Caco-2 (cell line): ENCODE data around the gene SUPT3H. TPM values are rescaled to one million over a fixed set of nuclear protein-coding genes. Genes with fewer than 3 reads are reported as not detected.

ENCODE experiments used
- BruUV-seq: library from RNA; stranded (reverse); fragments of 400-500 nt; replicated peaks from 2 replicates; lab custom pipeline; 2021; lab: Mats Ljungman, UMichigan
- CTCF ChIA-PET: fragments of 300-600 bp; sonication (Branson Sonifier 250); formaldehyde crosslinking; loops from one replicate; lab custom pipeline; 2022; ENCODE audit warnings: antibody characterized with exemption; lab: Charles Lee
- POLR2A ChIA-PET: fragments of 300-600 bp; sonication (Branson Sonifier 250); formaldehyde crosslinking; loops from one replicate; lab custom pipeline; 2022; ENCODE audit warnings: antibody characterized with exemption; lab: Charles Lee
- DNase-seq, 2 experiments: peaks; one replicate each; pipeline versions ENCODE4 v3.0.0 to v3.0.0-alpha.2; 2020 to 2022
- H3K27me3 ChIP-seq: replicated peaks from 2 replicates; pipeline ENCODE4 v1.6.0; 2011; ENCODE audit warnings: low read length; ENCODE audit not compliant: control insufficient read depth, insufficient read depth
- H3K36me3 ChIP-seq: 2 replicates; pipeline ENCODE4 v1.5.1; 2011; ENCODE audit warnings: low read length; ENCODE audit not compliant: control insufficient read depth, insufficient read depth
- H3K4me1 ChIP-seq: fragments of 250-450 bp; sonication (Bioruptor Pico); 2 replicates; pipeline ENCODE4 v1.5.1; 2020; ENCODE audit warnings: mild to moderate bottlenecking
- H3K4me3 ChIP-seq: 2 replicates; pipeline ENCODE4 v1.5.1; 2011; ENCODE audit warnings: low read depth, mild to moderate bottlenecking, control low read depth, low read length
- H3K9me3 ChIP-seq: fragments of 250-450 bp; sonication (Bioruptor Pico); 2 replicates; pipeline ENCODE4 v1.5.1; 2020; ENCODE audit warnings: mild to moderate bottlenecking, moderate library complexity
- H3K27ac Mint-ChIP-seq: one replicate; pipeline ENCODE4 v1.8.0; 2022; ENCODE audit warnings: mixed read lengths; ENCODE audit not compliant: unreplicated experiment
- H3K27me3 Mint-ChIP-seq: one replicate; pipeline ENCODE4 v1.8.0; 2022; ENCODE audit warnings: mixed read lengths; ENCODE audit not compliant: insufficient read depth, unreplicated experiment
- H3K36me3 Mint-ChIP-seq: one replicate; pipeline ENCODE4 v1.8.0; 2022; ENCODE audit warnings: mild to moderate bottlenecking, mixed read lengths; ENCODE audit not compliant: insufficient read depth, unreplicated experiment
- H3K4me1 Mint-ChIP-seq: one replicate; pipeline ENCODE4 v1.8.0; 2022; ENCODE audit warnings: low read depth, mixed read lengths; ENCODE audit not compliant: unreplicated experiment
- H3K4me3 Mint-ChIP-seq: one replicate; pipeline ENCODE4 v1.8.0; 2022; ENCODE audit warnings: mild to moderate bottlenecking, moderate library complexity, mixed read lengths; ENCODE audit not compliant: unreplicated experiment
- H3K9me3 Mint-ChIP-seq: one replicate; pipeline ENCODE4 v1.8.0; 2022; ENCODE audit warnings: mixed read lengths; ENCODE audit not compliant: unreplicated experiment
- intact Hi-C: fragments of 100-400 bp; cut with micrococcal nuclease; formaldehyde crosslinking; loops from one replicate; pipeline ENCODE4 v1.10.0; 2022; ENCODE audit not compliant: unreplicated experiment
- microRNA-seq: library from miRNA; unstranded; fragments of <30 nt; microRNA quantifications from one replicate; pipeline ENCODE4 v1.2.0, GENCODE V29; 2022
- total RNA-seq: library from RNA; stranded (reverse); gene quantifications from 2 replicates; pipeline ENCODE4 v1.2.3, GENCODE V29; 2022
- TF ChIP-seq, protein P1 (sequence below), 2 experiments: fragments of 200-600 bp in 1 of 2; IDR thresholded peaks; 1 replicate in 1 of 2; 2 replicates in 1 of 2; pipeline versions ENCODE4 v1.5.1 to v1.8.0; 2011 to 2022; ENCODE audit warnings: antibody characterized with exemption in 1 of 2, control low read depth in 1 of 2, inconsistent platforms in 1 of 2, low read depth in 1 of 2, low read length in 1 of 2, mild to moderate bottlenecking in 1 of 2, moderate library complexity in 1 of 2; ENCODE audit not compliant: insufficient read depth in 1 of 2, severe bottlenecking in 1 of 2, unreplicated experiment in 1 of 2

SUPT3H gene
- total RNA-seq, 1 experiment from 2014 or later: 13.2 TPM

DNA sequence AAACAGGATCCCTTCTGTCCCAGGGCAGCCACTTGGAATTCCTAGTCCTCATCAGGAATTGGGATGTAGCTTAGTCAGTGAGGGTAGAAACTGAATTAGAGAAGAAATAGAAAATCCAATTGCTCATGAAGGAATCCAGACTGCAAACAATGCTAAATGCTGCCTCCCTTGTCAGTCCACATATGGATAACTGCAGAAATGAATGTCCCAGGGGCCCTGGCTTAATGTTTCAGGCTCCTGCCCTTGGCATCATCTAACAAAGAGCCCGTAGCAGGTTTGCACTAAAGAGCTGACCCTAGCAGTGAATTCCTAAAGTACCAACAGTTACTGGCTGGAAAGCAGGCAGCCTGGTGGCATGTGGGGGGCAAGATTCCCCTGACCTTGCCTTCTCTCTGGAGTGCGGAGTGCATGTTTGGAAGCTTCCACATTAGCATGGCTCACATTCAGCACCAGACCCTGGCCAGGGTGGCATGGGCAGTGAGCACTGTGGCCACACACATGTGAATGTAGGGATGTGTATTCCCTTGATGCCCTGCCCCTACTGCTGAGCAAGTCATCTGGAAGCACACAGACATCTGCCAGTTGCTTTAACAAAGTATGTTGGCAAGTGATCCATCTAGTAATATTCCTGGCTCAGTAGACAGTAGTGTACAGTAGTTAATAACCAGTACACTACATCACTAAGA lies 595.7 kb downstream of the SUPT3H start:
- Histone ChIP-seq H3K4me3 (no peak overlapping the region), H3K4me1 (no peaks in the 10 kb centered on the region), H3K27me3 (no peaks in the 10 kb centered on the region; the same call in 1 of the 2 replicates), H3K36me3 (no peaks in the 10 kb centered on the region), H3K9me3 (no peaks in the 10 kb centered on the region)
- CTCF ChIA-PET: no interaction called here
- Mint-ChIP-seq H3K9me3 (no peaks in the 10 kb centered on the region), H3K27ac (no peak overlapping the region), H3K4me3 (no peak overlapping the region), H3K4me1 (no peaks in the 10 kb centered on the region), H3K36me3 (no peaks in the 10 kb centered on the region), H3K27me3 (peaks cover 10% of the 10 kb centered on the region)
- BruUV-seq: no TSS peak
- no peak for DNase-seq
- POLR2A ChIA-PET: no interaction called here
- intact Hi-C loops: no loop called here
- TF ChIP-seq, protein P1, sequence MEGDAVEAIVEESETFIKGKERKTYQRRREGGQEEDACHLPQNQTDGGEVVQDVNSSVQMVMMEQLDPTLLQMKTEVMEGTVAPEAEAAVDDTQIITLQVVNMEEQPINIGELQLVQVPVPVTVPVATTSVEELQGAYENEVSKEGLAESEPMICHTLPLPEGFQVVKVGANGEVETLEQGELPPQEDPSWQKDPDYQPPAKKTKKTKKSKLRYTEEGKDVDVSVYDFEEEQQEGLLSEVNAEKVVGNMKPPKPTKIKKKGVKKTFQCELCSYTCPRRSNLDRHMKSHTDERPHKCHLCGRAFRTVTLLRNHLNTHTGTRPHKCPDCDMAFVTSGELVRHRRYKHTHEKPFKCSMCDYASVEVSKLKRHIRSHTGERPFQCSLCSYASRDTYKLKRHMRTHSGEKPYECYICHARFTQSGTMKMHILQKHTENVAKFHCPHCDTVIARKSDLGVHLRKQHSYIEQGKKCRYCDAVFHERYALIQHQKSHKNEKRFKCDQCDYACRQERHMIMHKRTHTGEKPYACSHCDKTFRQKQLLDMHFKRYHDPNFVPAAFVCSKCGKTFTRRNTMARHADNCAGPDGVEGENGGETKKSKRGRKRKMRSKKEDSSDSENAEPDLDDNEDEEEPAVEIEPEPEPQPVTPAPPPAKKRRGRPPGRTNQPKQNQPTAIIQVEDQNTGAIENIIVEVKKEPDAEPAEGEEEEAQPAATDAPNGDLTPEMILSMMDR (IDR thresholded peaks at IDR 0.05; ENCODE audit: insufficient read depth in 1 of 2, low read depth in 1 of 2, low read length in 1 of 2, severe bottlenecking in 1 of 2, unreplicated experiment in 1 of 2): no peak

DNA sequence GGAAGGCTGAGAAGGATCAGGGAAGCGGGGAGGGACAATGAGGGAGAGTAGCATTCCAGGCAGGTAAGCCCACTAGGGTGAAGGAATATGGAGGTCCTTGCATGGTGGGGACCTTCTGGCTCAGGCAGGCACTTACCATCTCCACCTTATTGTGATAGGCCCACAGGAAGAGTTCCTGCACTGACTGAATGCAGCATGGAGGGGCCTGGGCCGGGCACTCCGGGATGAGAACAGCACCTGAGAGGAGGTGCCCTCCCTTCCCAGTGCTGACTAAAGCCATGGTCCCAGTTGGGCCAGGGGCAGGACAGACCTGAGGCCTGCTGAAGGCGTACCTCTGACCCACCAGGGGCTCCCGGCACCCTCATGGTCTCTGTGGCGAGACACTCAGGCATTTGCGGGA lies 597.6 kb downstream of the SUPT3H start:
- Mint-ChIP-seq H3K4me1 (no peaks in the 10 kb centered on the region), H3K27ac (no peak overlapping the region), H3K9me3 (no peaks in the 10 kb centered on the region), H3K27me3 (peaks cover 9% of the 10 kb centered on the region), H3K4me3 (no peak overlapping the region), H3K36me3 (no peaks in the 10 kb centered on the region)
- H3K4me3 ChIP-seq: no peak overlapping the region
- no peaks in the 10 kb centered on the region; the same call in 1 of the 2 replicates for H3K27me3 ChIP-seq
- no peaks in the 10 kb centered on the region for H3K4me1 ChIP-seq
- POLR2A ChIA-PET: no interaction called here
- CTCF ChIA-PET: interaction anchor here (0.5 kb wide), 1 partner anchor 935 kb away, joined by 3 read pairs; no protein-coding TSS in a partner anchor
- DNase-seq: no peak
- BruUV-seq: no TSS peak
- intact Hi-C loops: no loop called here
- TF ChIP-seq, protein P1 (IDR thresholded peaks at IDR 0.05; ENCODE audit: insufficient read depth in 1 of 2, low read depth in 1 of 2, low read length in 1 of 2, severe bottlenecking in 1 of 2, unreplicated experiment in 1 of 2): no peak
- no peaks in the 10 kb centered on the region for H3K36me3 ChIP-seq
- no peaks in the 10 kb centered on the region for H3K9me3 ChIP-seq

DNA sequence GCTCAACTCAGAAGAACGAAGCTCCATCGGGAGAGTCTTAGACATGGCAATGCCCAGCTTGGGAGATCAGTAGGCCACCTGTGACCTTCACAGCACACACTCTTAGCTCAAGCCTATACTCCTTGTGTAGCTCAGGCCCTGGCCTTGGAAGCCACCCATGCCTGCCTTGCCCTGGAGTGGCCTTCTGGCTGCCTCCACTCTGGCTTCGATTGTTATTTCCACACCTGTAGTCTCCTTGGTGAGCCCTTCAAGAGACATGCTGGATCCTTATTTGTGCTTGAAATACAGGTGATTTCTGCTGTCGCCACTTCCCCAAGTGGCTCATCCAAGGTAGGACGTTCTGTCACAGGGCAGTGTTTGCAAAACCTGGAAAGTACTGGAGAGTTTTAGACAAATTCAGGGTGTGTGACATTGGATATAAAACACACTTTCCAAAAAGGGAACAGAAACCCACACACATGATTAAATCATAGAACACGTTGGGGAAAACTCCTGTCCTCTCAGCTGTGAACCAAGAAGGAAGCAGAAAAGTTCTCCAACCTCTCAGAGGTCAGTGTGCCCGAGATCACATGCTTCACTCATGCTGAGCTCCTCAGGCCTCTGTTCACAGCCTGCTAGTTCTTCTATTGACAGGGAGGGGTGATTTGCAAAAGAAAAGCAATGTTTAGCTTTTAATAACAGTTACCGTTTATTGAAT lies 598.5 kb downstream of the SUPT3H start:
- H3K36me3 ChIP-seq: no peaks in the 10 kb centered on the region
- Mint-ChIP-seq H3K4me1 (no peaks in the 10 kb centered on the region), H3K36me3 (no peaks in the 10 kb centered on the region), H3K27ac (no peak overlapping the region), H3K9me3 (no peaks in the 10 kb centered on the region), H3K4me3 (no peak overlapping the region), H3K27me3 (peaks cover 15% of the 10 kb centered on the region)
- no peak for DNase-seq
- ChIA-PET CTCF (no interaction called here), POLR2A (no interaction called here)
- no peaks in the 10 kb centered on the region for H3K9me3 ChIP-seq
- H3K27me3 ChIP-seq: no peaks in the 10 kb centered on the region; the same call in 1 of the 2 replicates
- intact Hi-C loops: no loop called here
- H3K4me3 ChIP-seq: no peak overlapping the region
- TF ChIP-seq, protein P1 (IDR thresholded peaks at IDR 0.05; ENCODE audit: insufficient read depth in 1 of 2, low read depth in 1 of 2, low read length in 1 of 2, severe bottlenecking in 1 of 2, unreplicated experiment in 1 of 2): no peak
- BruUV-seq: no TSS peak
- H3K4me1 ChIP-seq: no peaks in the 10 kb centered on the region

Small RNA genes within 50 kb of the gene (microRNA-seq; reads per million reads assigned to microRNA genes)
- gene MIR586: not detected

Other genes with a start within 250 kb of the SUPT3H start
- gene RUNX2, start 49.6 kb downstream of the SUPT3H start, total RNA-seq: not detected in 2 replicates